Fibroblast of lung (primary cell): ENCODE data around the gene RFX5. TPM values are rescaled to one million over a fixed set of nuclear protein-coding genes. Genes with fewer than 3 reads are reported as not detected.

Experiments
- DNase-seq, 2 donors: peaks; one replicate each; pipeline versions ENCODE4 v3.0.0 to v3.0.0-alpha.2; 2010; ENCODE audit warnings: low read depth in 2 of 2
- H2AFZ ChIP-seq: 2 replicates; pipeline ENCODE4 v1.5.1; 2012; ENCODE audit warnings: low read length, control low read depth, inconsistent platforms
- H3K27ac ChIP-seq: 2 replicates; pipeline ENCODE4 v1.5.1; 2011; ENCODE audit warnings: low read length, control low read depth; ENCODE audit not compliant: insufficient read depth
- H3K27me3 ChIP-seq: 2 replicates; pipeline ENCODE4 v1.5.1; 2011; ENCODE audit warnings: mild to moderate bottlenecking, low read length; ENCODE audit not compliant: control insufficient read depth, insufficient read depth
- H3K36me3 ChIP-seq: 2 replicates; pipeline ENCODE4 v1.5.1; 2011; ENCODE audit warnings: low read length; ENCODE audit not compliant: control insufficient read depth, insufficient read depth
- H3K4me1 ChIP-seq: 2 replicates; pipeline ENCODE4 v1.5.1; 2011; ENCODE audit warnings: low read length; ENCODE audit not compliant: control insufficient read depth, insufficient read depth; ENCODE audit errors: extremely low read depth
- H3K4me2 ChIP-seq: 2 replicates; pipeline ENCODE4 v1.5.1; 2011; ENCODE audit warnings: low read length, control low read depth; ENCODE audit not compliant: insufficient read depth; ENCODE audit errors: extremely low read depth
- H3K4me3 ChIP-seq, 4 experiments: fragments of 200-600 bp in 1 of 4; sonication (generic) in 1 of 4; replicated peaks in 1 of 4; 2 replicates each; pipeline ENCODE4 v1.5.1; 2011 to 2016; ENCODE audit warnings: low read length in 4 of 4, low read depth in 3 of 4, mild to moderate bottlenecking in 3 of 4, control low read depth in 2 of 4, inconsistent platforms in 1 of 4, mixed read lengths in 1 of 4; ENCODE audit not compliant: insufficient read depth in 1 of 4; ENCODE audit errors: control extremely low read depth in 1 of 4
- H3K79me2 ChIP-seq: 2 replicates; pipeline ENCODE4 v1.5.1; 2012; ENCODE audit warnings: mild to moderate bottlenecking, low read length, inconsistent platforms; ENCODE audit not compliant: control insufficient read depth, insufficient read depth
- H3K9ac ChIP-seq: 2 replicates; pipeline ENCODE4 v1.5.1; 2011; ENCODE audit warnings: mild to moderate bottlenecking, low read length, control low read depth; ENCODE audit not compliant: insufficient read depth
- H3K9me3 ChIP-seq: 2 replicates; pipeline ENCODE4 v1.5.1; 2012; ENCODE audit warnings: low read depth, low read length; ENCODE audit not compliant: control insufficient read depth, insufficient read depth
- H4K20me1 ChIP-seq: 2 replicates; pipeline ENCODE4 v1.5.1; 2011; ENCODE audit warnings: low read length; ENCODE audit not compliant: control insufficient read depth, insufficient read depth; ENCODE audit errors: extremely low read depth
- EZH2 ChIP-seq: IDR thresholded peaks from 2 replicates; pipeline ENCODE4 v1.5.1; 2012; ENCODE audit warnings: low read length, control low read depth, mild to moderate bottlenecking; ENCODE audit errors: missing control alignments
- polyA plus RNA-seq, 2 donors: library from polyadenylated mRNA; depleted of rRNA in 1 of 2; stranded (reverse) in 1 of 2; unstranded in 1 of 2; fragments of >200 nt; gene quantifications; 2 replicates each; pipeline ENCODE4 v1.2.1, GENCODE V29; 2011 to 2012; ENCODE audit warnings: missing spikeins in 1 of 2
- total RNA-seq: library from RNA; depleted of rRNA; stranded (reverse); fragments of >200 nt; gene quantifications from 2 replicates; pipeline ENCODE4 v1.2.1, GENCODE V29; 2014
- TF ChIP-seq, protein P1 (sequence below), 2 donors: IDR thresholded peaks in 1 of 2; conservative IDR thresholded peaks in 1 of 2; 1 replicate in 1 of 2; 2 replicates in 1 of 2; pipeline ENCODE4 v1.5.1; 2011 to 2012; ENCODE audit warnings: low read length in 2 of 2, control low read depth in 1 of 2, inconsistent platforms in 1 of 2, low read depth in 1 of 2, mild to moderate bottlenecking in 1 of 2

Gene RFX5
- total and polyA plus RNA-seq, 2 donors (not counting 1 experiment from before 2014, with no cell fraction given) = 18.4 to 35.5 TPM

GRCh38 chr1:151313501-151313900, 33.6 kb downstream of the RFX5 start:
- Histone ChIP-seq H3K4me2 (peak overlapping the region; percentile 59), H3K36me3 (peaks cover 12% of the 10 kb centered on the region), H3K27me3 (no peaks in the 10 kb centered on the region), H3K27ac (peak overlapping the region; percentile 95), H3K4me1 (peaks cover 49% of the 10 kb centered on the region), H2AFZ (no peak overlapping the region), H3K79me2 (peaks cover 27% of the 10 kb centered on the region), H3K9me3 (no peaks in the 10 kb centered on the region), H3K4me3 (no peak overlapping the region), H3K9ac (no peak overlapping the region), H4K20me1 (no peaks in the 10 kb centered on the region)
- TF ChIP-seq EZH2 = no peak
- TF ChIP-seq, protein P1, sequence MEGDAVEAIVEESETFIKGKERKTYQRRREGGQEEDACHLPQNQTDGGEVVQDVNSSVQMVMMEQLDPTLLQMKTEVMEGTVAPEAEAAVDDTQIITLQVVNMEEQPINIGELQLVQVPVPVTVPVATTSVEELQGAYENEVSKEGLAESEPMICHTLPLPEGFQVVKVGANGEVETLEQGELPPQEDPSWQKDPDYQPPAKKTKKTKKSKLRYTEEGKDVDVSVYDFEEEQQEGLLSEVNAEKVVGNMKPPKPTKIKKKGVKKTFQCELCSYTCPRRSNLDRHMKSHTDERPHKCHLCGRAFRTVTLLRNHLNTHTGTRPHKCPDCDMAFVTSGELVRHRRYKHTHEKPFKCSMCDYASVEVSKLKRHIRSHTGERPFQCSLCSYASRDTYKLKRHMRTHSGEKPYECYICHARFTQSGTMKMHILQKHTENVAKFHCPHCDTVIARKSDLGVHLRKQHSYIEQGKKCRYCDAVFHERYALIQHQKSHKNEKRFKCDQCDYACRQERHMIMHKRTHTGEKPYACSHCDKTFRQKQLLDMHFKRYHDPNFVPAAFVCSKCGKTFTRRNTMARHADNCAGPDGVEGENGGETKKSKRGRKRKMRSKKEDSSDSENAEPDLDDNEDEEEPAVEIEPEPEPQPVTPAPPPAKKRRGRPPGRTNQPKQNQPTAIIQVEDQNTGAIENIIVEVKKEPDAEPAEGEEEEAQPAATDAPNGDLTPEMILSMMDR (conservative IDR thresholded peaks at IDR 0.05 in 1 of 2, IDR thresholded peaks at IDR 0.05 in 1 of 2; ENCODE audit: low read depth in 1 of 2, low read length in 2 of 2) = no peak
- DNase-seq = peak in 1 of 2 donors; percentile 36

- peaks cover 49% of the 10 kb centered on the region for H3K4me1 ChIP-seq
- no peaks in the 10 kb centered on the region for H3K27me3 ChIP-seq
- H3K36me3 ChIP-seq = peaks cover 15% of the 10 kb centered on the region
- H4K20me1 ChIP-seq = no peaks in the 10 kb centered on the region
- no peak for TF ChIP-seq EZH2
- TF ChIP-seq, protein P1 (conservative IDR thresholded peaks at IDR 0.05 in 1 of 2, IDR thresholded peaks at IDR 0.05 in 1 of 2; ENCODE audit: low read depth in 1 of 2, low read length in 2 of 2) = no peak
- no peaks in the 10 kb centered on the region for H3K9me3 ChIP-seq
- H3K4me2 ChIP-seq = peak overlapping the region; percentile 54
- H2AFZ ChIP-seq = no peak overlapping the region
- no peak for DNase-seq
- peaks cover 27% of the 10 kb centered on the region for H3K79me2 ChIP-seq
- H3K4me3 ChIP-seq = no peak overlapping the region
- no peak overlapping the region for H3K9ac ChIP-seq
- peak overlapping the region; percentile 95 for H3K27ac ChIP-seq
These were observed 34.2 kb downstream of the RFX5 start for GRCh38 chr1:151312826-151313225.

- Histone ChIP-seq H3K4me1 (peaks cover 49% of the 10 kb centered on the region), H3K4me3 (no peak overlapping the region), H3K9me3 (no peaks in the 10 kb centered on the region), H3K27me3 (no peaks in the 10 kb centered on the region), H3K4me2 (no peak overlapping the region), H4K20me1 (no peaks in the 10 kb centered on the region), H3K27ac (peak overlapping the region; percentile 95), H3K9ac (no peak overlapping the region), H2AFZ (no peak overlapping the region), H3K36me3 (peaks cover 17% of the 10 kb centered on the region), H3K79me2 (peaks cover 26% of the 10 kb centered on the region)
- TF ChIP-seq, protein P1 (conservative IDR thresholded peaks at IDR 0.05 in 1 of 2, IDR thresholded peaks at IDR 0.05 in 1 of 2; ENCODE audit: low read depth in 1 of 2, low read length in 2 of 2) = no peak
- TF ChIP-seq EZH2 = no peak
- peak in 1 of 2 donors; percentile 30 for DNase-seq
These were observed 34.6 kb downstream of the RFX5 start for GRCh38 chr1:151312411-151312810.
